ENCODE results near the gene KCTD16. TPM values are rescaled to one million over a fixed set of nuclear protein-coding genes. Genes with fewer than 3 reads are reported as not detected.

The KCTD16 gene
- total RNA-seq, 1 experiment from 2014 or later, result 0.08 TPM

- H3K9me3 ChIP-seq (ENCODE audit: control insufficient read depth, insufficient read depth, low read depth, low read length), result no peaks in the 10 kb centered on the region
- BruUV-seq (replicated peaks), result no TSS peak
- intact Hi-C loops (cut with micrococcal nuclease; ENCODE audit: unreplicated experiment), result no loop called here
- DNase-seq (ENCODE audit: low read depth, low spot score), result no peak
- in situ Hi-C loops (cut with HindIII; ENCODE audit: low pct_unique_long_range_greater_than_20kb, low sequenced_read_pairs), result no loop called here
- no peak overlapping the region for H3K4me3 ChIP-seq (ENCODE audit: low read depth in 2 of 2, low read length in 2 of 2)
- CTCF ChIA-PET, result no interaction called here
- H3K27ac ChIP-seq (ENCODE audit: low read length), result no peak overlapping the region
- POLR2A ChIA-PET, result no interaction called here
- H3K36me3 ChIP-seq (ENCODE audit: control insufficient read depth, insufficient read depth, low read length), result no peaks in the 10 kb centered on the region
- no peak for ATAC-seq
- no peaks in the 10 kb centered on the region for H3K27me3 ChIP-seq (ENCODE audit: control insufficient read depth, insufficient read depth, low read length)
- TF ChIP-seq POLR2AphosphoS5 (IDR thresholded peaks at IDR 0.05; ENCODE audit: low read depth, low read length) (no peak), SIN3A (IDR thresholded peaks at IDR 0.05; ENCODE audit: borderline replicate concordance, insufficient read depth, low read depth, low read length) (no peak), REST (IDR thresholded peaks at IDR 0.05; ENCODE audit: insufficient read depth in 1 of 2, low read depth in 2 of 2, low read length in 1 of 2) (no peak), TCF7L2 (IDR thresholded peaks at IDR 0.05; ENCODE audit: low read depth, low read length) (no peak), CTCF (IDR thresholded peaks at IDR 0.05) (no peak)
- H3K4me1 ChIP-seq (ENCODE audit: control insufficient read depth, insufficient read depth, low read length), result no peaks in the 10 kb centered on the region
These were observed 198.3 kb downstream of the KCTD16 start for GRCh38 chr5:144369006-144369405.

- no peak for DNase-seq (ENCODE audit: low read depth, low spot score)
- in situ Hi-C loops (cut with HindIII; ENCODE audit: low pct_unique_long_range_greater_than_20kb, low sequenced_read_pairs), result no loop called here
- TF ChIP-seq POLR2AphosphoS5 (IDR thresholded peaks at IDR 0.05; ENCODE audit: low read depth, low read length) (no peak), TCF7L2 (IDR thresholded peaks at IDR 0.05; ENCODE audit: low read depth, low read length) (no peak), SIN3A (IDR thresholded peaks at IDR 0.05; ENCODE audit: borderline replicate concordance, insufficient read depth, low read depth, low read length) (no peak), CTCF (IDR thresholded peaks at IDR 0.05) (no peak), REST (IDR thresholded peaks at IDR 0.05; ENCODE audit: insufficient read depth in 1 of 2, low read depth in 2 of 2, low read length in 1 of 2) (no peak)
- BruUV-seq (replicated peaks), result no TSS peak
- Histone ChIP-seq H3K4me3 (ENCODE audit: low read depth in 2 of 2, low read length in 2 of 2) (no peak overlapping the region), H3K4me1 (ENCODE audit: control insufficient read depth, insufficient read depth, low read length) (no peaks in the 10 kb centered on the region), H3K27ac (ENCODE audit: low read length) (no peak overlapping the region), H3K27me3 (ENCODE audit: control insufficient read depth, insufficient read depth, low read length) (no peaks in the 10 kb centered on the region), H3K36me3 (ENCODE audit: control insufficient read depth, insufficient read depth, low read length) (no peaks in the 10 kb centered on the region), H3K9me3 (ENCODE audit: control insufficient read depth, insufficient read depth, low read depth, low read length) (no peaks in the 10 kb centered on the region)
- ChIA-PET POLR2A (no interaction called here), CTCF (no interaction called here)
- ATAC-seq, result no peak
- intact Hi-C loops (cut with micrococcal nuclease; ENCODE audit: unreplicated experiment), result no loop called here
These were observed 199.6 kb downstream of the KCTD16 start for GRCh38 chr5:144370273-144370672.

Data from Panc1 (cell line).